Activated CD4-positive, alpha-beta T cell treated with anti-CD3 and anti-CD28 coated beads, Interleukin-2, amount 10 ng/mL, durations not matched to agents 24 days and 14 days (primary cell): ENCODE data around the gene IGFL3. TPM values are rescaled to one million over a fixed set of nuclear protein-coding genes. Genes with fewer than 3 reads are reported as not detected.

Source experiments
- DNase-seq: peaks from one replicate; pipeline ENCODE4 v3.0.0; 2022
- H3K27ac Mint-ChIP-seq: one replicate; pipeline ENCODE4 v1.8.0; 2022; ENCODE audit warnings: mild to moderate bottlenecking, mixed read lengths
- H3K27me3 Mint-ChIP-seq: one replicate; pipeline ENCODE4 v1.8.0; 2022; ENCODE audit warnings: mixed read lengths
- H3K36me3 Mint-ChIP-seq: one replicate; pipeline ENCODE4 v1.8.0; 2022; ENCODE audit warnings: low read depth, mild to moderate bottlenecking, mixed read lengths
- H3K4me1 Mint-ChIP-seq: one replicate; pipeline ENCODE4 v1.8.0; 2021; ENCODE audit warnings: mixed read lengths
- H3K4me3 Mint-ChIP-seq: one replicate; pipeline ENCODE4 v1.8.0; 2022; ENCODE audit warnings: mild to moderate bottlenecking, moderate library complexity, mixed read lengths
- H3K9me3 Mint-ChIP-seq: one replicate; pipeline ENCODE4 v1.8.0; 2021; ENCODE audit warnings: mixed read lengths
- intact Hi-C: fragments of 100-400 bp; cut with micrococcal nuclease; formaldehyde crosslinking; loops from one replicate; pipeline ENCODE4 v1.15.1; 2023
- total RNA-seq: library from RNA; stranded (reverse); gene quantifications from 2 replicates; pipeline ENCODE4 v1.2.3, GENCODE V29; 2022

The IGFL3 gene
- total RNA-seq, 1 donor from 2014 or later, result not detected

DNA sequence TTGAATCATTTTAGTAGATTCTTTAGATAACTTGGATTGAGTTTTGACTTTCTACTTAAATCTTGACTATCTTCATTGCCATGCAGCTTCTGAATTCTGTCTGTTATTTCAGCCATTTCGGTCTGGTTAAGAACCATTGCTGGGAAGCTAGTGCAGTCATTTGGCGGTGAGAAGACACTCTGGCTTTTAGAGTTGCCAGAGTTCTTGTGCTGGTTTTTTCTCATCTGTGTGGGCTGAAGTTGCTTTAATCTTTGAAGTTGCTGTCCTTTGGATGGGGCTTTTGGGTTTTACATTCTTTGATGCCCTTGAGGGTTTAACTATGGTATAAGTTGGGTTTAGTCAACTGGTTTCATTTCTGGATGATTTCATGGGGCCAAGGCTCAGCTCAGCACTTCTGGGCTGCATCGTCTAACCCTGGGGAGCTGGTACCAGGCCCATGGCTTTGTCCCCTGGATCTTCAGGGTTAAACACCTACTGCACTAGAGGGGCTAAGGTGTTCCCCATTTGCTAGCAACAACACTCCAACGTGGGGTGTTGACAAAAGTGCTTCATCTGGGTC lies 13.5 kb upstream of the IGFL3 start:
- Mint-ChIP-seq H3K4me1 (peaks cover 5% of the 10 kb centered on the region), H3K36me3 (no peaks in the 10 kb centered on the region), H3K27me3 (peaks cover 25% of the 10 kb centered on the region), H3K27ac (no peak overlapping the region), H3K9me3 (no peaks in the 10 kb centered on the region), H3K4me3 (no peak overlapping the region)
- intact Hi-C loops, result no loop called here
- no peak for DNase-seq

DNA sequence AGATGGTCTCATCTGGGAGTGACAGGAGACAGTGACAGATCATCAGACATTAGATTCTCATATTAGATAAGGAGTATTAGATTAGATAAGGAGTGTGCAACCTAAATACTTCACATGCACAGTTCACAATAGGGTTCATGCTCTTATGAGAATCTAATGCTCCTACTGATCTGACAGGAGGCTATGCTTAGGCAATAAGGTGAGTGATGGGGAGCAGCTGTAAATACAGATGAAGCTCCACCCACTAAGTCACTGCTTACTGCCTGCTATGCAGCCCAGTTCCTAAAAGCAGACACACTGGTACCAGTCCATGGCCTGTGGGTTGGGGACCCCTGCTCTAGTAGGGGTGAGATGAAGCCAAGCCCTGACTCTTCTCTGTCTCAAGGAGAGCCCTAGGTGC lies 10.0 kb upstream of the IGFL3 start:
- intact Hi-C loops, result no loop called here
- peaks cover 32% of the 10 kb centered on the region for H3K27me3 Mint-ChIP-seq
- H3K27ac Mint-ChIP-seq, result no peak overlapping the region
- no peak overlapping the region for H3K4me3 Mint-ChIP-seq
- peaks cover 5% of the 10 kb centered on the region for H3K4me1 Mint-ChIP-seq
- no peaks in the 10 kb centered on the region for H3K36me3 Mint-ChIP-seq
- no peaks in the 10 kb centered on the region for H3K9me3 Mint-ChIP-seq
- DNase-seq, result no peak

DNA sequence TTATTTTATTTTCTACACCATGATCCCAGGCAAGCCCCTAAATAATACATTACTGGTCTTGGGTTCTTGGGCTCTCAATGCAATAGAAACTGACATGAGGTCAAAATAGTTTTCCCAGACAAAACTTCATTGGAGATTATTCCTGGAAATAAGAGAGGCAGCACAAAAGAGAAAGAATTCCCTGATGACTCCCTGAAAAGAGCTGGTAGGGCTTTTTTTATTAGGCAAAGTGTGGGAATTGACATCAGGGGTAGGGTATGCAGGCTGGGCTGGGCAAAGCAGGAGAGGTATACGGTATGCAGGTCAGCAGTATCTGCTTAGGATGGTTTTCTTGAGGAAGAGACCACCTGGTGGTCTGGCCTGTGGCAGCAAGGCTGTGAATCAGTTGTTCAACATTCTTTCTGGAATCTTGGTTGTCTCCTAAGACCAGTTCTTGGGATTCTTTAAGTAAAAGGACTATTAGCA lies 9.3 kb upstream of the IGFL3 start:
- peaks cover 5% of the 10 kb centered on the region for H3K4me1 Mint-ChIP-seq
- H3K27me3 Mint-ChIP-seq, result peaks cover 35% of the 10 kb centered on the region
- H3K4me3 Mint-ChIP-seq, result no peak overlapping the region
- intact Hi-C loops, result no loop called here
- no peaks in the 10 kb centered on the region for H3K36me3 Mint-ChIP-seq
- H3K9me3 Mint-ChIP-seq, result no peaks in the 10 kb centered on the region
- no peak overlapping the region for H3K27ac Mint-ChIP-seq
- no peak for DNase-seq

DNA sequence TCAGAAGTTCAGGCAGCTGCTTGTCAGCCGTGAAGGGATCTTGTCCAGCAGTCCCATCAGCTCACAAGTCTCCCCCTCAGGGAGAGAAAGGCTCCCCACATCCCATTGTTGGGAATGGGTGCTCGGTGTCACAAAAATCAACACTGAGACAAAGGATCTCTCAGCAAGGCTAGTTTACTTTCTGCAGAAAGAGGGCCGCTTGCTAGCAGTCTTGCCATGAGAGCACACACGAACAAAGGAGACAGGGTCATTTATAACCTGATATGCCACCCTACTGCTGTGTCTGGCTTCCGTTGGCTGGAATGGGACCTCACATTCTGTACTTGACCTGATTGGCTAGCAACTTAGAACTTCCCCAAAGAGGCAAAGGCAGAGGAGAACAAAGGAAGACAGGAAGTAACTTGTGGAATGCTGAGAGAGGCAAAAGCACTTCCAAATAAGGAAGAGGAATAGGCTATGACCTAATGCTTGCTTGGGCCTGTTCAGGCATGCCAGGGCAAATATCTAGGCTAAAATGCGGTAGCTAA lies 8.7 kb upstream of the IGFL3 start:
- Mint-ChIP-seq H3K4me3 (no peak overlapping the region), H3K4me1 (peaks cover 3% of the 10 kb centered on the region), H3K9me3 (no peaks in the 10 kb centered on the region), H3K27me3 (peaks cover 40% of the 10 kb centered on the region), H3K27ac (no peak overlapping the region), H3K36me3 (no peaks in the 10 kb centered on the region)
- intact Hi-C loops, result no loop called here
- DNase-seq, result no peak

DNA sequence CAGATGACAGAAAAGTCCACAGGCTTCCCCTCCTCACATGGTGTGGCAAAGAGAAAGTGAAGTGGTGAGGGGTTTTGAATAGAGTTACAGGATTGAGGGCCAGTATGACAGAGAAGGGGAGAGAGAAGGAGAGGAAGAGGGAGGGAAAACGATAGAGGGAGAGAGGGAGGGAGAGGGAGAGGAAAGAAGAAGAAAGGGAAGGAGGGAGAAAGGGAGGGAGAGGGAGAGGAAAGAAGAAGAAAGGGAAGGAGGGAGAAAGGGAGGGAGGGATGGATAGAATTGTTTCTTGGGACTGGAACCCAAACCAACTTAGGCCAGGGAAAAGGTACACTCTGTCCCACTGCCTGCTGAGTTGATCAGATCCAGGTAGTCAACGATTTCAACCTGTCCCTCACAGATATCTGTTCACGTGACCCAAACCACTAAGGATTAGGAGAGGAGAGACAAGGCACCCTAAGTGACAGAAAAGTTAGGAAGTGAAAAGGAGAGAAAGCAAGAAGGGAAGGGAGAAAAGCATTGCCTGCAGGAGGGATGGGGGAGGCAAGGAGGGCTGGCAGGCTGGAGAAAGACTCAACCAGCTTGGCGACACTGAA lies 8.1 kb upstream of the IGFL3 start:
- DNase-seq, result no peak
- Mint-ChIP-seq H3K36me3 (no peaks in the 10 kb centered on the region), H3K27me3 (peaks cover 42% of the 10 kb centered on the region), H3K9me3 (no peaks in the 10 kb centered on the region), H3K27ac (no peak overlapping the region), H3K4me1 (peaks cover 1% of the 10 kb centered on the region), H3K4me3 (no peak overlapping the region)
- intact Hi-C loops, result no loop called here

DNA sequence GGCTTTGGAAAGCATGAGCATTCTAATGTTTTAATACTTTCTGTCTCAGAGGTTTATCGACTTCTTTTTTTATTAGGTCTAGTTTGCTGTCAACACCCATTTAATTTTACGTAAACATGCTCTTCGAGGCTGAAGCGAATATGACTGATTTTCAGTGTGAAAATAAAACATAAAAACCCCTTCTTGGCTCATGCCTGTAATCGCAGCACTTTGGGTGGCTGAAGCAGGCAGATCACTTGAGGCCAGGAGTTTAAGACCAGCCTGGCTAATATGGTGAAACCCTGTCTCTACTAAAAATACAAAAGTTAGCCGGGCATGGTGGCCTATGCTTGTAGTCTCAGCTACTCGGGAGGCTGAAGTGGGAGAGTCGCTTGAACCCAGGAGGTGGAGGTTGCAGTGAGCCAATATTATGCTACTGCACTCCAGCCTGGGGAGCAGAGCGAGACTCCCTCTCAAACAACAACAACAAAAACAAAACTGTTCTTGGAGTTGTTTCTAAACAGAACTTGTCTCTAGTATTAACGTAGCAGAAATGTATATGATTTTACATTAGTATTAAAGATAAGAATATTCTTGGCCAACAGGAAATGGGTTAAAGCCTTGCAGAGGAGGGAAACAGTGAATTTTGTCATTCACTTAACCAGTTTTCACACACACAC lies 7.1 kb upstream of the IGFL3 start:
- peaks cover 47% of the 10 kb centered on the region for H3K27me3 Mint-ChIP-seq
- H3K4me3 Mint-ChIP-seq, result no peak overlapping the region
- H3K27ac Mint-ChIP-seq, result no peak overlapping the region
- H3K9me3 Mint-ChIP-seq, result no peaks in the 10 kb centered on the region
- DNase-seq, result no peak
- intact Hi-C loops, result no loop called here
- H3K36me3 Mint-ChIP-seq, result no peaks in the 10 kb centered on the region
- peaks cover 1% of the 10 kb centered on the region for H3K4me1 Mint-ChIP-seq

DNA sequence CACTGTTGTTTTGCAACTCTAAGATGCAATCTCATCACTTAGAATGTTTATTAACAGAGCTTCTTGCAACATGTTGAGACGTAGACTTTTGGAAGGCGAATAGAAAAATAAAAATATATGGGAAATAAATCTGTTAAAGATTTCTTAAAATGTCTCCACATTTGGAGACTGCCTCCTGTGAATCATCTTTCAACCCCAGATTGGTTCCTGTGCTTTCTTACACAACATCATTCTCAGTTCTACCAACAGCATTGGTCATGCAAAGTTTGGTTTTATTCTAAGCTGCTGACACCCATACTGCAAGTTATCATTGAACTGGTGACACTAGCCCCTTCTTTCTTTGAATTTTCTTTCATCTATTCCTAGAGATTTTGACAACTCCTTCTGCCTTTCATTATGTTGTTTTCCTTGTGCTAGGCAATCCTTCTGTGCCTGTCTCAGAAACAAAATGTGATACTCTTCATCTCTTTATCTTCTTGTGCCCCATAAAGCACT lies 1.6 kb upstream of the IGFL3 start:
- peaks cover 63% of the 10 kb centered on the region for H3K27me3 Mint-ChIP-seq
- intact Hi-C loops, result no loop called here

DNA sequence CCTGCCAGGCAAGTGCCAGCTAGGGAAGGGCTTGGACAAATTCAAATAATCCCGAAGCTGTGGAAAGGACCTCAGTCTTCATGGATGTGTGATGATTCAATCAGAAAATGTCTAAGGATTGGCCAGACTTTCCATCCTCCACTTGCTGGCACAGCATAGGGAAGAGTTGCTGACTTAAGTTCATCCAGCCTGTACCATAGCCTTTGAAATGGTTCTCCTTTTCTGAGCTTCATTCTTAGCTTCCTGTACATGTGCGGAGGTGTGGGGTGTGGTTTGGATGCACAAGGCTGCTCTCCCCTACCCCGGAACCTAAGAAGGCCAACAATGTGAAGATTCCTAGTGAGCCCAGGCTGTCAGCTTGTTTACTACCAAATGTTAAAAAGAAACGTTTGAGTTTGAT lies 959 bp upstream of the IGFL3 start:
- Mint-ChIP-seq H3K27me3 (peaks cover 61% of the 10 kb centered on the region), H3K4me3 (no peak overlapping the region), H3K27ac (no peak overlapping the region), H3K36me3 (no peaks in the 10 kb centered on the region), H3K4me1 (no peaks in the 10 kb centered on the region), H3K9me3 (no peaks in the 10 kb centered on the region)
- intact Hi-C loops, result no loop called here
- DNase-seq, result no peak

More for the DNA sequence above, 1.6 kb upstream of the IGFL3 start:
- no peak for DNase-seq
- no peaks in the 10 kb centered on the region for H3K9me3 Mint-ChIP-seq
- no peak overlapping the region for H3K27ac Mint-ChIP-seq
- H3K4me1 Mint-ChIP-seq, result no peaks in the 10 kb centered on the region
- no peaks in the 10 kb centered on the region for H3K36me3 Mint-ChIP-seq
- no peak overlapping the region for H3K4me3 Mint-ChIP-seq

DNA sequence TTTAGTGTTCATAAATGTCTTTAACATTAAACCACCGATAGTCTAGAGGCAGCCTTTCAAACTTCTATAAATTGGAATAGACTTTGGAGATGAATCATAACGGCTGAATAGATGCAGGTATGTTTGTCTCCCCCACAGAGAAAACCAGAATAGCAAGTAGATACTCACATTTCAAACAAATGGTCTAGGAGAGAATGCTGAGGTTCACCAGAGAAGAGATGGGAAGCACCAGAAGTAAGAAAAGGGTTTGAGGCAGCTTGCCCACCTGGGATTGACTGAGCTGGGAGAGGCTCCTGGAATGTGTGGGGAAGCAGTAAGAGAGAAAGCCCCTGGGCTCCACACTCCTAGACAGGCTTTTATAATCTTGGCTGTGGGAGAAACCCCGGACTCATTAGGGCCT lies 6.4 kb downstream of the IGFL3 start:
- no peak for DNase-seq
- H3K36me3 Mint-ChIP-seq, result no peaks in the 10 kb centered on the region
- H3K9me3 Mint-ChIP-seq, result no peaks in the 10 kb centered on the region
- peaks cover 14% of the 10 kb centered on the region for H3K4me1 Mint-ChIP-seq
- no peak overlapping the region for H3K4me3 Mint-ChIP-seq
- no peak overlapping the region for H3K27ac Mint-ChIP-seq
- intact Hi-C loops, result no loop called here
- H3K27me3 Mint-ChIP-seq, result peaks cover 29% of the 10 kb centered on the region

DNA sequence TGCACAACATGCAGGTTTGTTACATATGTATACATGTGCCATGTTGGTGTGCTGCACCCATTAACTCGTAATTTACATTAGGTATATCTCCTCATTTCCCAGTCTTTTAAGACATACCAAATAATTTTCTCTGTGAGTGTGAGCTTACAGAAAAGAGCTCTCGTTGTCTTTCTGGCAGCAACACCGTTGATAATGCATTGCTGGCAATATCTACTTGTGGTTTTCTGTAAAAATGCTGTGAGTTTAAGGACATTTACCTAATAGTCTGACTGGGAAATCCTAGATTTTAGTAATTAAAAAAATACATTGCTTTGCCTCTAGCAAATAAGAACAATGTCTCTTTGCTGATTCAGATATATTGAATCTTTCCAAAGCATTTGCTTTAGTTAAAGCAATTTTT lies 8.4 kb downstream of the IGFL3 start:
- H3K27ac Mint-ChIP-seq, result no peak overlapping the region
- DNase-seq, result no peak
- H3K27me3 Mint-ChIP-seq, result peaks cover 35% of the 10 kb centered on the region
- H3K36me3 Mint-ChIP-seq, result no peaks in the 10 kb centered on the region
- H3K4me1 Mint-ChIP-seq, result peaks cover 14% of the 10 kb centered on the region
- intact Hi-C loops, result no loop called here
- no peaks in the 10 kb centered on the region for H3K9me3 Mint-ChIP-seq
- no peak overlapping the region for H3K4me3 Mint-ChIP-seq

DNA sequence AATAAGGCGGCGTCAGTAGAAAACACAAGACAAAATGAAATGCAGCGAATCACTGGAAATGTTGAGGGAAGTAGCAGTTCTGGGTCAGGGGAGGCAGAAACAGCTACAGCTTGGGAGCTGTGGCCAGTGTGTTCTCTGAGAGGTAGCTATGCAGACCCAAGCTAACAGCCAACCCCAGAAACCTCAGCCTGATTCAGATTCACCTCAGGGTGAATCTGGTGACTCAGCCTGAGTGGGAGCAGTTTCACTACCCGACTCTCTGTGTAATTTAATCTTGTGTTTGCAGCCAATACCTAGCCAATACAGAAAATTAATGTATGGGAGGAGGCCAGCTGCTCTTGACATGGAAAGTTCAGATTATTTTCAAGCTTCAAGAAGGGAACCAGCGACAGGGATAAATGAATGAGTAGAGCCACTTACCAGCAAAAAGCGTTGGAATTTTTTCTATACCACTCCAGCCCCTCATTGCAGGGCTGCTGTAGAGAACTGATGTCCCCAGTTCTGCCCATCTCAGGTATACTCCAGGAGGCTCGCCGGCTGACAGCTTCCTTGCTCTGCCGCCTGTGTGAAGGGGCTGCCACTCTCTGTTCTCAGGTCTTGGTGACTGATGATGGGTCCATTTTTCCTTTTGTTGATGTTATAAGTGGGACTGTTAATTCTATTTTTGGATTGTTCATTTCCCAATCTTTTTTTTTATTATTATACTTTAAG lies 8.9 kb downstream of the IGFL3 start:
- H3K9me3 Mint-ChIP-seq, result no peaks in the 10 kb centered on the region
- peak; percentile 73 for DNase-seq
- peaks cover 14% of the 10 kb centered on the region for H3K4me1 Mint-ChIP-seq
- intact Hi-C loops, result loop anchor here (2.0 kb wide), 2 partner anchors 33 to 73 kb away; no protein-coding TSS in a partner anchor
- peak overlapping the region; percentile 53 for H3K4me3 Mint-ChIP-seq
- H3K27ac Mint-ChIP-seq, result peak overlapping the region; percentile 46
- H3K36me3 Mint-ChIP-seq, result no peaks in the 10 kb centered on the region
- peaks cover 35% of the 10 kb centered on the region for H3K27me3 Mint-ChIP-seq

DNA sequence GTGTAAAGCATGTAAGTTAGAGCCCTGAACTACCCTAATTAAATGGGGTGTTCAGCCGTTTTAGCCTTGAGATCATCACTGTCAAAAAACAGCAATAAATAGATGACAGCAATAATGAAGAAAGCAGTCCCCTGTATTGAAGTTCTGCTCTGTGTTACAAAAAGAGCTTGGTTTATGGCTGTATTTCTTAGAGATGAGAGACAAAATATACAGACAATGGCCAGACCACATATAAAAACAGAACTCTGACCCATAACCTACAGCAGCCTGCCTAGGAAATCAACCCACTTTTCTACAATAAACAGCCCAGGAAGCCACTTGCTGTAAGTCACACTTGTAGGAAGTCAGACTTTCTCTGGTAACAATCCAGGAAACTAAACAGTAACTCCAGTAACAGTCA lies 10.8 kb downstream of the IGFL3 start:
- peaks cover 14% of the 10 kb centered on the region for H3K4me1 Mint-ChIP-seq
- no peak overlapping the region for H3K4me3 Mint-ChIP-seq
- H3K36me3 Mint-ChIP-seq, result no peaks in the 10 kb centered on the region
- intact Hi-C loops, result loop anchor here (2.0 kb wide), 2 partner anchors 31 to 75 kb away; no protein-coding TSS in a partner anchor
- H3K27me3 Mint-ChIP-seq, result peaks cover 31% of the 10 kb centered on the region
- H3K27ac Mint-ChIP-seq, result no peak overlapping the region
- no peak for DNase-seq
- H3K9me3 Mint-ChIP-seq, result no peaks in the 10 kb centered on the region

DNA sequence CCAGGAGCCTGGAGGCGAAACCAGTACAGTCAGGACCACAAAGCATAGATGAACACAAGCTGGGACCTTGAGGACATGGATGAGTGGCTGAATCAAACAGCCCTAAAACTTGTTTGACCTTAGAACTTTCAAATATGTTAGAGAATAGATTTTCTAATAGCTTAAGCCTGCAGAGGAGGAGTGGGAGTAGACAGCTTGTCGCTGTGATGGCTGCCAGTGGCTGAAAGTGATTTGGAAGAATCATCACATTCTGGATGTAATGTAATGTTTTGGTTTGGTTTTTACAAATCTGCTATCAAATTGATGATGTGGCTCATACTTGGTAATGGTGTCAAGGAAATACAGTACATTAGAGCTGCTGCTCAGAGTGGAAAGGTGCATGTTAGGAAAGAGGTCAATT lies 12.0 kb downstream of the IGFL3 start:
- H3K4me3 Mint-ChIP-seq, result no peak overlapping the region
- H3K4me1 Mint-ChIP-seq, result peaks cover 14% of the 10 kb centered on the region
- H3K9me3 Mint-ChIP-seq, result no peaks in the 10 kb centered on the region
- H3K36me3 Mint-ChIP-seq, result no peaks in the 10 kb centered on the region
- peaks cover 33% of the 10 kb centered on the region for H3K27me3 Mint-ChIP-seq
- no peak overlapping the region for H3K27ac Mint-ChIP-seq
- intact Hi-C loops, result no loop called here
- no peak for DNase-seq

DNA sequence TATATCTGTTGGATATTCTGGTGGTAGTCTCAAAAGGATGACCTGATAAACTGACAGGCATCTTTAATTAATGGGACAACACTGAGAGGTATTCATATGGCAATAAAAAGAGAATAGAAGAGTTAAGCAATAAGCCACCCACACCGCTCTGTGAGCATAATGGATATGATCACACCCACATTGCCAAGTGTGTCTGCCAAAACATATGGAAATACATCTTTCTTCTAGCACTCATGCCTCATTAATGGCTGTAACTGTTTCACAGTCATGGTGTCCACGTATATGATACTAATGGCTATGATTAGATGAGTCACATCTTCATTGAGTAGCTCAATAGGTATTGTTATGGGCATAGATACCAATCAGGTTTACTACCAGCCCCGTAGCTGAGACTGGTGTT lies 13.1 kb downstream of the IGFL3 start:
- no peak for DNase-seq
- Mint-ChIP-seq H3K4me3 (no peak overlapping the region), H3K36me3 (no peaks in the 10 kb centered on the region), H3K27me3 (peaks cover 32% of the 10 kb centered on the region), H3K9me3 (no peaks in the 10 kb centered on the region), H3K4me1 (peaks cover 14% of the 10 kb centered on the region), H3K27ac (no peak overlapping the region)
- intact Hi-C loops, result no loop called here
